Fibroblast of lung (primary cell): ENCODE results near the gene PLB1.

Experiments
- CTCF ChIP-seq, 2 donors: IDR thresholded peaks in 1 of 2; conservative IDR thresholded peaks in 1 of 2; 1 replicate in 1 of 2; 2 replicates in 1 of 2; pipeline ENCODE4 v1.5.1; 2011 to 2012; ENCODE audit warnings: low read length in 2 of 2, control low read depth in 1 of 2, inconsistent platforms in 1 of 2, low read depth in 1 of 2, mild to moderate bottlenecking in 1 of 2
- EZH2 ChIP-seq: IDR thresholded peaks from 2 replicates; pipeline ENCODE4 v1.5.1; 2012; ENCODE audit warnings: low read length, control low read depth, mild to moderate bottlenecking; ENCODE audit errors: missing control alignments

- TF ChIP-seq EZH2 (no peak), CTCF (conservative IDR thresholded peaks at IDR 0.05 in 1 of 2, IDR thresholded peaks at IDR 0.05 in 1 of 2; ENCODE audit: low read depth in 1 of 2, low read length in 2 of 2) (no peak)
Measured at GRCh38 chr2:28470759-28471158, 25.1 kb upstream of the PLB1 start.
